AML-193 (cell line): ENCODE data around the gene ARSA.

Source experiments
- DNase-seq, 2 experiments: peaks; one replicate each; lab custom pipeline; 2025; lab: John Stamatoyannopoulos, UW

The ARSA gene

DNA sequence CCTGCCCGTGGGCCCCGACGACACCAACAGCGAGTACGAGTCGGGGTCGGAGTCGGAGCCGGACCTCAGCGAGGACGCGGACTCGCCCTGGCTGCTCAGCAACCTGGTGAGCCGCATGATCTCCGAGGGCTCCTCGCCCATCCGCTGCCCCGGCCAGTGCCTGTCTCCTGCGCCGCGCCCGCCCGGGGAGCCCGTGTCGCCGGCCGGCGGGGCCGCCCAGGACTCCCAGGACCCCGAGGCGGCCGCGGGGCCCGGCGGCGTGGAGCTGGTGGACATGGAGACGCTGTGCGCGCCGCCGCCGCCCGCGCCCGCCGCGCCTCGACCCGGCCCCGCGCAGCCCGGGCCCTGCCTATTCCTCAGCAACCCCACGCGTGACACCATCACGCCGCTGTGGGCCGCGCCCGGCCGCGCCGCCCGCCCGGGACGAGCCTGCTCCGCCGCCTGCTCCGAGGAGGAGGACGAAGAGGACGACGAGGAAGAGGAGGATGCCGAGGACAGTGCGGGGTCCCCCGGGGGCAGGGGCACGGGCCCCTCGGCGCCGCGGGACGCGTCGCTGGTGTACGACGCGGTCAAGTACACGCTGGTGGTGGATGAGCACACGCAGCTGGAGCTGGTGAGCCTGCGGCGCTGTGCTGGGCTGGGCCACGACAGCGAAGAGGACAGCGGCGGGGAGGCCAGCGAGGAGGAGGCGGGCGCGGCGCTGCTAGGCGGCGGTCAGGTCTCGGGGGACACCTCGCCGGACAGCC lies 23.5 kb downstream of the ARSA start:
- DNase-seq: no peak

DNA sequence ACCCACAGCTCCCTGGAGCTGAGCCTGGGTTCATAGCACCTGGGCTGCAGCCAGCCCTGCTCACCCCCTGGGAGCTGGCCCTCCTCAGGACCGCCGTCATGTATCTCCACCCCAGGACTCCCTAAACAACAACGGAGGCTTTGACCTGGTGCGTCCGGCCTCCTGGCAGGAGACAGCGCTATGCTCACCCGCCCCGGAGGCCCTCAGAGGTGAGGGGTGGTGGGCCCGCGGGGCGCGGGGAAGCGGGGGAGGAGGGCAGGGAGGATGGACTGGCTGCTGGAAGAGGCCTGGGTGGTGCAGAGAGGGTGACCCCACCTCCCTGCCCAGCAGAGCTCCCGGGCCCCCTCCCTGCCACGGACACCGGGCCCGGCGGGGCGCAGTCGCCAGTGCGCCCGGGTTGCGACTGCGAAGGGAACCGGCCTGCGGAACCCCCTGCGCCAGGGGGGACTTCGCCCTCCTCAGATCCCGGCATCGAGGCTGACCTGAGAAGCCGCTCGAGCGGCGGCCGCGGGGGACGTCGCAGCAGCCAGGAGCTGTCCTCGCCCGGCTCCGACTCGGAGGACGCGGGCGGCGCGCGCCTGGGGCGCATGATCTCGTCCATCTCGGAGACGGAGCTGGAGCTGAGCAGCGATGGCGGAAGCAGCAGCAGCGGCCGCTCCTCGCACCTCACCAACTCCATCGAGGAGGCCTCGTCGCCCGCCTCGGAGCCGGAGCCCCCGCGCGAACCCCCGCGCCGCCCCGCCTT lies 24.3 kb downstream of the ARSA start:
- DNase-seq: no peak

DNA sequence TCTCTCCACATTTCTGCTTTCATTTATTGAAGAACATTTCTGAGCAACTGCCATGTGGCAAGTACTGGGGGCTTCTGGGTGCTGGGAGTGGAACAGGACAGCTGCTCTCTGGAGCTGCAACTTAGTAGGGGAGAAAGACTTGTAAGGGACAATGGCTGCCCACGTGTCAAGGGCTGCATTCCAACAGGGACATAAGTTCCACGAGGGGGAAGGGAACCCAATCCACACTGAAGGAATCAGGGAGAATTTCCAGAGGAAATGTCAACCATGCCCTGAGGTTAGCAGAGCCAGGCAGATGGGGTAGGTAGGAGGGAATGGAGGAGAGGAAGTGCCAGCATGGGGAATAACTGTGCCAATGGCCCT lies 25.6 kb downstream of the ARSA start:
- no peak for DNase-seq

GRCh38 chr22:50601669-50602337 lies 26.1 kb downstream of the ARSA start:
- DNase-seq: no peak

DNA sequence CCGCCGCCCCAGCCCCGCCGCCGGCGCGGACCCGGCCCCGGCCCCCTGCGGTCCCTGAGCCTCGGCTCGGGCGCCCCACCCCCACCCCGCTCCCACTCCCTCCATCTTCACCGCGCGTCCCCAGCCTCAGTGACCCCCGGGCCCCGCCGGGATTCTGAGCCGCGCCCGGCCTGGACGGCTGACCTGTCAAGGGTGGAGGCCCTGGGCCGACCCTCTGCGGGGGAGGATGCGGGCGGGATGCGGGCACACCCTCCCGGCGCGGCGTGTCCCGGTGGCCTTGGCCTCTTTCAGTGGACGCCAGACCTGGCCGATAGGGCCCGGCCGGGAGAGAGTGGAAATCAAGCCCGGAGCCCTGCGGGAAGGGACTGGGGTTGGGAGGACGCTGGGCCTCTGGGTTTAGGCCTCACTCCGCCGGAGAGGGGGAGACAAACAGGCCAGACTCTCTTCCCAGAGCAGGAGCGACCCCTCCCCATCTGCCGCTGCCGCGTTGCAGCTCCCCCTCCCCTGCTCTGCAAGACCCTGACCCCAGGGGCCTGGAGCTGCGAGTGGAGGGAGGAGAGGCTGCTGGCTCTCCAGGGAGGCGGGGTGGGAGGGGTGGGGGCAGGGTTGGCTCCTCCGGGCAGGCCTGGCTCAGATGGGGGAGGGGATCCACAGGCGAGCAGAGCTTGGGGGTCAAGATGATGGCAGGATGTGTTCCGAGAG lies 26.8 kb downstream of the ARSA start:
- DNase-seq: no peak

DNA sequence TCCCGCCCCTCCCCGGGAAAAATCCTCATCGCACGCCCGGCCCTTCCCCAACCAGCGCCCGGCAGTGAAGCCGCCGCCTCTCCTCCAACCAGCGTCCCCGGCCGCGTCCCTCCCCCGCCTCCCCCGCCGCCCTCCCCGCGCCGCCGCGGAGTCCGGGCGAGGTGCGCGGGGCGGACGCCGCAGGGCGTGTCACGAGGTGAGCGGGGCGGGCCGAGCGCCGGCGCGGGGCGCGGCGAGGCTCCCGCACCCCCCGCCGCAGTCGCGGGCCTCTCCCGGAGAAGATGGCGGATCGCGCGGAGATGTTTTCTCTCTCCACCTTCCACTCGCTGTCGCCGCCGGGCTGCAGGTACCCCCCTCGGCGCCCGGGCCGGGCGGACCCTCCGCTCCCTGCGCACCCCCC lies 27.4 kb downstream of the ARSA start, which contains the start of gene MAPK8IP2:
TSS of gene MAPK8IP2 (plus strand) at position 256 of the 400 bp plus-strand sequence. CDS start at position 282, 26 bp downstream.
- no peak for DNase-seq

DNA sequence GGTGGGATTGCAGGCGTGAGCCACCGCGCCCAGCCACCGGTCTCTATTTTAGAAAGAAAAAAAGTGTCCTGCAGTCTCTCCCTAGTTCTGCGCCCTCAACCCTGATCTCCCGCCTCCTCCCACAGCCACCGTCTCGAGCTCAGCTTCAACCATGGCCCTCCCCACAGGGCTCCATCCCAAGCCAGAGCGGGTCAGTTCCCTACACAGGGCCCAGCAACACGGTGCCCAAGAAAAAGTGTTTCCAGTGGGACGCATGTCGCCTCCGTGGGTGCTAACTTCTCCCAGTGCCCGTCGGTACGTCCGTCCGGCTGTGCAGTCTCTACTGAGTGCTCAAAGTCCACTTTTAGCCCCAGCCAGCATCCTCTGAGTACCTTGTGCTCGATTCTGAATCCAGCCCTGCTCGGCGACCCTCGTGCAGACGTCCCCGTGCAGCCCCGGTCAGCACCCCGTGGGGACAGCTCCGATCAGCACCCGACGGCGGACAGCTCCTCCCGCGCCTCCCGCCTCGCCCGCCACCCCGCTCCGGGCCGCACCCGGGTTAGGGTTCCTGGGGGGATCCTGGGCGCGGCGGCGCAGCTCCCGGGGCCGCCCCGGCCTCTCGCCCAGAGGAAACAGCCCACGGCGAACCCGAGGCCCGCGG lies 28.0 kb downstream of the ARSA start:
- no peak for DNase-seq

- DNase-seq: no peak
These were observed 30.9 kb downstream of the ARSA start for GRCh38 chr22:50597097-50597496.

DNA sequence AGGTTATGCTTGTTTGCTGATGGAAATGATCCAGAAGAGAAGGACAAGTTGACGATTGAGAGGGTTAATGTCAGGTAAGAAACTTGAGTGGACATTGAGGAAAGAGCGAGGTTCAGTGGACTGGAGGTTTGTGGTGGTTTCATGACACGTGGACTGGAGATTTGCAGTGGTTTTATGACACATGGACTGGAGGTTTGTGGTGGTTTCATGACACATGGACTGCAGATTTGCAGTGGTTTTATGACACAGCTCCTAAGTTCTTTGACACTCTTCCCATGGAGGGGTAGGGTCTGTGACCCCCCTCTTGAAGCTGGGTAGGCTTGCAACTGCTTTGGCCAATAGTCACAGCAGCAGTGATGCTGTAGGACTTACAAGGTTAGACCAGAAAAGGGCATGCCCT lies 32.8 kb downstream of the ARSA start:
- no peak for DNase-seq

DNA sequence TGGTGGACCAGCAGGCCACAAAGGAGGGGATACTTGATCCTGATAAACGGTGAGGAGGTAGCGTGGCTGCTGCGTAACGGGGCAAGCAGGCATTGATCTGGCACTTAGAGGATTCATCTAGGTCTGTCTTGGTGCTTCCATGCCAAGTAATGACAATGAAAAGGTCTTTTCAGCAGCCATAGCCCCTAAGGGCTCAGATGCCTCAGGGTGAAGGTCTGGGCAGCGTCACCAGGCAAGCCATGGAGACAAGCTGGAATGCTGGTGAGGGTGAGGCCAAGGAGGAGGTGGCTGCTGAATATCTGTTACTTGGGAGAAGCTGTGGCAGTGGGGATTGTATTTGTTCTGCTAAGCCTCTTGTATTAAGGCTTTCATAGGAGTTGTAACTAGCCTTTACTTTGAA lies 40.5 kb downstream of the ARSA start:
- no peak for DNase-seq

- DNase-seq: no peak
These were observed 41.5 kb downstream of the ARSA start for GRCh38 chr22:50586416-50586815.

DNA sequence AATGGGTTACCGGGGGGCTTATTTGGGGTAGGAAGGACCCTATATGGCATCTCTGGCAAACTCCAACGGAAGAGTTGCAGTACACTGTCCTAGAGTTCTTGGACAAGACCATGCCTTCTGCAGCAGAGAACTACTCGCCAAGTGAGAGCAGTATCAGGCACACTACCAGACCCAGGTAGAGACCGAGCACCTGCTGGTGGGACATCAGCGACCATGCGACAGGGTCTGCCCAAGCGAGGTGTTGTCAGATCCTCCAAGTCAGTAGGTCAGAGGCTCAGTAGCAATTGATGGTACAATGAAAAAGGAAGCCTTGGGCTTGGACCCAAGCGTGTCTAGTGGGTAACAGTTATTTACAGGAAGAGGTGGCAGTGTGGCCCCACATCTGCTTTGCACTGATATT lies 42.2 kb downstream of the ARSA start:
- no peak for DNase-seq

DNA sequence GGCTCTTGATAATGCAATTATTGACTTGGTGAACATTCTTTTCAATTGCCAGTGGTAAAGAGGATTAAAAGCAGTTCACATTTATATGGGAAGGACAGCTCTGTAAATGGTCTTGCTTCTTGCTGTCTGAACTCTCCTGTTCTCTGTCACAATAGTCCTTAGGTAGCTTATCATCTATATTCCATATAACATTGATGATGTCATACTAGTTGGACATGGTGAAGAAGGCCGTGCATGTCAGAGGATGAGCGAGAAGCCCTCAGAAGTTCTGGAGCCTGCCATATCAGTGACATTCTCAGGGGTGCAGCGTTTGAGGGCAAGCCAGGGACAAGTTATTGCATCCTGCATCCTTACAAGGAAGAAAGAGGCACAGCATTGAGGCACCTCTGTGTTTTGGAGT lies 42.7 kb downstream of the ARSA start:
- no peak for DNase-seq

- no peak for DNase-seq
These were observed 43.6 kb downstream of the ARSA start for GRCh38 chr22:50584106-50585096.

- DNase-seq: peak in 1 of 2 experiments; percentile 47
These were observed 44.6 kb downstream of the ARSA start for GRCh38 chr22:50583294-50583861.

- peak; percentile 98 for DNase-seq
These were observed 45.3 kb downstream of the ARSA start, which contains the start of gene CHKB for GRCh38 chr22:50582493-50583293. Gene CHKB, minus strand, starts transcription at chr22:50582849. Its CDS starts 68 bp downstream, at chr22:50582781.

- peak; percentile 13 to 34 for DNase-seq
These were observed 45.9 kb downstream of the ARSA start for GRCh38 chr22:50581950-50582492.

DNA sequence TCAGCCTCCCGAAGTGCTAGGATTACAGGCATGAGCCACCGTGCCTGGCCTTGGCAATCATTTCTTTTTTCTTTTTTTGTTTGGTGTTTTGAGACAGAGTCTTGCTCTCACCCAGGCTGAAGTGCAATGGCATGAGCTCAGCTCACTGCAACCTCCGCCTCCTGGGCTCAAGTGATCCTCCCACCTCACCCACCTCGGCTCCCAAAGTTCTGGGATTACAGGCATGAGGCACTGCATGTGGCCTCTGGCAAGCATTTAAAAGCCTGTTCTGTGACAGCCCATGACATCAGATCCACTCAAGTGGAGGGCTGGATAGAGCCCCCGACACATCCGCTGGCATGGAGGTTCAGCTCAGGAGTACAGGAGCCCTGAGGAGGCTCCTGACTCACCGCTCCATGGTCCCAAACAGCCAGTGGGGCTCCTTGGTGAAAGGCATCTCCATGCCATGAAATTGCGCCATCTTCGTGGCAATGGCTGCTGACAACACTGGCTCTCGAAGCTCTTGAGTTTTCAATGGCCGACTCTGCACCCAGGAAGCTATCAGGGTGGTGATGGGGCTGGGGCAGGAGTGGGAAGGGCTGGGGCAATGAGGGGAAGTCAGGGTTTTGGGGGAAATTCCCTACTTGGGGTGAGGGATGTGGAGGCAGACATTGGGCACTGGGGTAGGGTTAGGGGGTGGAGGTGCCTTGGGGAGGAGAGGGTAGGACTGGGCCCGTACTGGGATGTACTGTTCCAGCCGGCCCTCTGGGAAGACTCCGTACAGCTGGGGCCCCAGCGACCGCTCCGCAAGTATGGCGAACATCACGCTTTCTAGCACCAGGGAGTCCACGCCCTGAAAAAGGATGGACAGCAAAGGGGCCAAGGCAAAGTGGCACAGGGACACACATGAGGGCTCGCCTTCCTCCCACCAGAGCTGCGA lies 46.7 kb downstream of the ARSA start:
- DNase-seq: no peak
